GM21786 (cell line): ENCODE measurements around the gene CES4A.
"Not testable (repeated sequence)": the region's sequence is repeated elsewhere in the genome, so short reads cannot be mapped to it uniquely, and the experiment has no call there.

Experiments
- ATAC-seq: cut with Tn5 transposase; IDR thresholded peaks from one replicate; pipeline ENCODE4 v1.9.1; 2021; ENCODE audit not compliant: unreplicated experiment

CES4A gene

DNA sequence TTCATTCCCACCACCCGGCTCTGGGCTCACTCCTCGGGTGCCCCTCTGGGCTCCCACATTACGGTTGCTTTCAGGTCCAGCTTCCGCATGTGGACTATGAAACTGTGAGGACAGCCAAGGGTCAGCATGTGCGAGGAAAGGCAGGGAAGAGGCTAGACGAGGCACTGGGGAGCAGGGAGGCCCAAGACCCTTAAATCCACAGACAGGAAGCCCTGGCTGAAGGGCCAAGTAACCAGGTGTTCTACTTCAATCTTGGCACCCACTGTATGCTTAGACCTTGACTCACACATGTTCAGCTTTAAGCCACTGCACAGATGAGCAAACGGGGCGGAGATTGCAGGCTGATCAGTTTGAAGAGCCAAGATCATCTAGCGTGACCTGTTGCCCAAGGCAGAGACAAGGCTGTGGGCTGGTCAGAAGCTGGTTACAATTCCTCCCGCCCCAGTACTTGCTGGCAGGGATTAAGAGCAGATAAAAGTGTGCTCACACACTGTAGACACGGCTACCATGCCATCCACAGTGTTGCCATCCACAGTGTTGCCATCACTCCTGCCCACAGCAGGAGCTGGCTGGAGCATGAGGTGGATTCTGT is at the start of gene CES4A:
Gene CES4A (plus strand): TSS at position 393 of the 592 bp plus-strand sequence. CDS start 184 bp downstream, at position 577.
- no peak for ATAC-seq

DNA sequence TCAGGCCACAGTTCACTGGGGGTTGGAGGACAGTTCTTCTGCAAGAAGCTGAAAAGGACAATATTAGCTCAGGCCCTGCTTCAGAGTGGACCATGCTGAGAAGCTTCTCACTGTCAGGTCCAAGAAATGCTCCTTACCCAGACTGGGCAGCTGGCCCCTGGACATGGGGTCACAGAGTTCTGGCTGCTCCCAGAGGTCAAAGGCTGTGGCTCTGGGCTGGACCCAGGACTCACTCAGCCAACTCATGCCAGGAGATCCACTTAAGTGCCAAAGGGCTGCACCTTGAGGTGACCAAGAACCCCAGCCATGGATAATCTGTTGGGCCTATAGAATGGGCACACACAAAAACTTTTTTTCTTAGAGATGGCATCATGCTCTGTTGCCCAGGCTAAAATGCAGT is 49.0 kb upstream of the CES4A start:
- ATAC-seq = no peak

DNA sequence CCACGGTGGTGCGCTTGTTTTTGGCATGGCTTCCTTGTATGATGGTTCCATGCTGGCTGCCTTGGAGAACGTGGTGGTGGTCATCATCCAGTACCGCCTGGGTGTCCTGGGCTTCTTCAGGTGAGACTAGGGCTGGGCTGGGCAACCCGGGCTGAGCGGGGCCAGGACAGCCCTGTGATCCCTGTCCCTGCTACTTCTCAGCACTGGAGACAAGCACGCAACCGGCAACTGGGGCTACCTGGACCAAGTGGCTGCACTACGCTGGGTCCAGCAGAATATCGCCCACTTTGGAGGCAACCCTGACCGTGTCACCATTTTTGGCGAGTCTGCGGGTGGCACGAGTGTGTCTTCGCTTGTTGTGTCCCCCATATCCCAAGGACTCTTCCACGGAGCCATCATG is 48.2 kb upstream of the CES4A start:
- ATAC-seq = no peak

DNA sequence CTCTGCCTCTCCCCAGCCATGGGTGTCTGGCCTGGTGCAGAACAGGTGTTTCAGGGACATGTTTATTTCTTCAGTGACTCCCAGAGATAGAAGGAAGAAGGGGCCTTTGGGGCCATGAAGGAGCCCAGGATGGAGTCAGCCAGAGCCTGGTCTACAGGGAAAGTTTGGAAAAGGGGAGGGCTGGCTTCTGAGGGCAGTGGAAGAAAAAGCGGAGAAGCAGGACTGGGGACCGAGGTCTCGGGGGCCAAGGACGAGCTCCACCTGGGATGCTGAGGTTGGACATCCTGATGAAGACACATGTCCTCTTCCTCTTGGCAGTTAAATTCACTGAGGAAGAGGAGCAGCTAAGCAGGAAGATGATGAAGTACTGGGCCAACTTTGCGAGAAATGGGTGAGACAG is 45.4 kb upstream of the CES4A start:
- no peak for ATAC-seq

DNA sequence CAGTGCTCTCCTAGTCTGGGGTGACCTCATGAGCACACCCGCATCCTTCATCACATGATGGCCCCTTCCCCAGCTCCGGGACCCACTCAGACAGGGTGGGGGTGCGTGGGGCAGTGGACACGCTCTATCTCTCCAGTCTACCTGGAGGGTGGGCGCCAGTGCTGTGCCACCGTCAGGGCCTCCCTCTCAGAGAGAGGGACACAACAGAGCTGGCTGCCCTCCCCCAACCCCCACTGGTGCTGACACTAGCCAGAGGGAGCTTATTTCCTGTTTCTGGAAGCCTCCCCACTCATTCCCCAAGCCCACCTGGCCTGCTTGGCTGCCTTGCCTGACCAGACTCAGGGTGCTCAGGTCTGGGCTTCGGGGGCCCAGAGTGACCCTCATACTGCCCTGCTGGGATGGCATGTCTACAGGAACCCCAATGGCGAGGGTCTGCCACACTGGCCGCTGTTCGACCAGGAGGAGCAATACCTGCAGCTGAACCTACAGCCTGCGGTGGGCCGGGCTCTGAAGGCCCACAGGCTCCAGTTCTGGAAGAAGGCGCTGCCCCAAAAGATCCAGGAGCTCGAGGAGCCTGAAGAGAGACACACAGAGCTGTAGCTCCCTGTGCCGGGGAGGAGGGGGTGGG is 44.8 kb upstream of the CES4A start:
- no peak for ATAC-seq

DNA sequence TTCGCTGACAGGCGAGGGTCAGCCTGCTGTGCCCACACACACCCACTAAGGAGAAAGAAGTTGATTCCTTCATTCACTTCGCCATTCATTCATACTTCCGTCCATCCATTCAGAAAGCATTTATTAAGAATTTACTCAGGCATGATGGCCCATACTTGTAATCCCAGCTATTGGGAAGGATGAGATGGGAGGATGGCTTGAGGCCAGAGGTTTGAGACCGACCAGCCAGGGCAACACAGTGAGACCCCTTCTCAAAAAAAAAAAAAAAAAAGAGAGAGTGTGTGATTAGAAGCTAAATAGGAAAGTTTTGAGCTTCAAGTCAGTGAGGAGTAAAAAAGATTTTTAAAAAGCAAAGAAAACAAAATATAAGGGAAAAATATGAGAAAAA is 44.3 kb upstream of the CES4A start:
- ATAC-seq = no peak

DNA sequence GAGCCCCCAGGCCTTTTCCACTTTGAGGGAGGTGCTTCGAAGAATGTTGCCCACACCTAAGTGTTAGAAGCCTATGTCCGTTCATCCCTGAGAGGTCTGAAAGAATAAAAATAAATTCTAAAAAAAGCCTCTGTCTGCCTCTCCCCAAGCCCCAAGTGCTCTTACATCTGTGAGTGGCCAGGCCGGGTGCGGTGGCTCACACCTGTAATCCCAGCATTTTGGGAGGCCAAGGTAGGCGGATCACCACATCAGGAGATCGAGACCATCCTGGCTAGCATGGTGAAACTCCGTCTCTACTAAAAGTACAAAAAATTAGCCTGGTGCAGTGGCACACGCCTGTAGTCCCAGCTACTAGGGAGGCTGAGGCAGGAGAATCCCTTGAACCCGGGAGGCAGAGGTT is 43.4 kb upstream of the CES4A start:
- not testable (repeated sequence) for ATAC-seq

DNA sequence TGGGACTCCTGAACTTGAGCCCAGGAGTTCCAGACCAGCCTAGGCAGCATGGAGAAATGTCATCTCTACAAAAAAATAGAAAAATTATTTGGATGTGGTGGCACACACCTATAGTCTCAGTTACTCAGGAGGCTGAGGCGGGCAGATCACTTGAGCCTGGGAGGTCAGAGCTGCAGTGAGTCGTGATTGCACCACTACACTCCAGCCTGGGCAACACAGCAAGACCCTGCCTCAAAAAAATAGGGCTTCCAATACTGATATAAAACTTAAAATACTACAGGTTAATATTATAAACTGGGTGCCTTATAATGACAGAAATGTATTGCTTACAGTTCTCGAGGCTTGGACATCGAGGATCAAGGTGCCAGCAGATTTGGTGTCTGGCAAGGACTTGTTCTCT is 42.5 kb upstream of the CES4A start:
- ATAC-seq = no peak

DNA sequence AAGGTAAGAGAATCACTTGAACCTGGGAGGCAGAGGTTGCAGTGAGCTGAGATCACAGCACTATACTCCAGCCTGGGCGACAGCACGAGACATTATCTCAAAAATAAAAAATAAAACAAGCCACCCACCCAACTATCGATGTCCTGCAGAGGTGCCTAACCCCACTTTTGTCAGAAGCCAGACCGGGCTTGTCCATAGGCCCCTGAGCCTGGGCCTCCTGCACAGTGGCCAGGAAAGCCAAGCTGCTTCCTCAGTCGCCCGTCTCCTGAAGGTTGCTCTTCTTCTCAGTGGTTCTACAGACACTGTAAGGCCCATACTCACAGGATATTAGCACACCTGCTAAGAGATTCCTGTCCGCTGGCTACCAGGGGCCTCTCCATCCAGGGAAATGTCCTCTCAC is 41.8 kb upstream of the CES4A start:
- ATAC-seq = no peak

DNA sequence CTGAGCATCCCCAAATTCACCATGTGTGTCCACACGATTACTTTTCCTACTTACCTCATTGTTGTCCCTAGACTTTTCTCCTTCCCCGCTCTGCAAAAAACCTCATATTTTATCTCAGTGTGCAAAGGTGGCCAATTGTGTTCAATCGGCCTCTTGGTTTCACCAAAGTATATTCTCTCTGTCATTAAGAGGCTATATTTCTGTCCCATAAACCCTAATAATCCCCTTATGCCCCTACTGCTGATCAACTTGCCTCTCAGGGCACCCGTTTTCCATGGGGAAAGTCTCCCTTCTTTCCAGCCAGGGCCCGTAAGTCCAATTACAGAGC is 41.5 kb upstream of the CES4A start:
- no peak for ATAC-seq

DNA sequence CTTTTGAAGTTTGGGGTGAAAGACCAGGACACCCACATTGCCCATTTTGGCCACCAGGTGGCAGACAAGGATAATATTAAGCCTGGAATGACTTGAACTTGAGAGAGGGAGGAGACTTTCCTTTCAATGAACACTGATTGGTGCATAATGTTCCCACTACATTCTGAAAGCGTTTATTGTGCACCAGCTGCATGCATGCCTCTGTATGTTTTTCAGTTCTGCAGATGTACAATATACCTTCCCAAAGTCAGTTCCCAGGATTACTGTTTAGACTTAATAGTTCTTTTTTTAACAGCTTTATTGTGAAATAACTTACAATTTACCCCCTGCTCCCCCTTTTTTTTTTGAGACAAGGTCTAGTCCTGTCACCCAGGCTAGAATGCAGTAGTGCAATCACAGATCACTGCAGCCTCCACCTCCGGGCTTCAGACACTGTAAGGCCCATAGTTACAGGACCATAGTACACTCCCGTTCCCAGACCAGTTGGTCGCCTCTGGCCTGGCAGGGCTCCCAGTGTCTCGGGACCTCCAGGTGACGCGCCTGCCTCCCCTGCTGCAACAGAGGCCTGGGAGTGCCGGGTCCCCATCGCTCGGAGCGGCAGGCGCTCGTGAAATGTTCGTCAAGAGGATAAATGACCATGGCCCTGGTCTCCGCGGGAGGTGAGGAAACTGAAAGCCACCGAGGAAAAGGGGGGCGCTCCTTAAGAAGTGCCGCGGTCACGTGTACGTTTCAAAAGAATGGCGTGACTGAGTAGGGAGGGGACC is 40.9 kb upstream of the CES4A start:
- peak; percentile 59 for ATAC-seq

DNA sequence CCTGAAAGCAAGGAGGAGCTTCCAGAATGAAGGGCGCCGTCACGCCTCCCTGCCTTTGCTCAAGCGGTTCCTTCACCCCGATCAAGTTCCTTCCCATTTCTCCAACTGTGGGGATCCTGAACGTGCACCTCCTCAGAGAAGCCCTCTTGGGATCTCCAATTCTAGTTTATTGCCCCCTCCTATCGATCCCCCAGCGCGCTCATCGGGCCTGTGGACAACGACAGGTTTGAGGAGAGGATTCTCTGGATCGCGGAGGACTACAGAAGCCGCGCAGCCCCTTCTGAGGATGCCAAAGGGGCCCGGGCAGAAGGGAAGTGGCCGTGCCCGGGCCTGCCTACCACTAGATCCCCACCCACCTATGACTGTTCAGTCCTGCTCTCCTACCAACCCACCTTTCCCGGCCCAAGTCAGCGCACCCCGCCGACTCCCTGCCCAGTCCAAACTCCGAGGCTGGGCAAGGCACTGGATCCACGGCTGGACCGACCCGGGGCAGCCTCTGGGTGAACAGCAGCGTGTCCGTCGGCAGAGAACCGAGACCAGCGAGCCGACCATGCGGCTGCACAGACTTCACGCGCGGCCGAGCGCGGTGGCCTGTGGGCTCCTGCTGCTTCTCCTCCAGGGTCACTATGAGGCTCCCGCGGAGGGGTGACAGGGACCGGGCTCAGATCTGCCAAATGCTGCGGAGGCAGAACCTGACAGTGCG is 40.1 kb upstream of the CES4A start:
- no peak for ATAC-seq

DNA sequence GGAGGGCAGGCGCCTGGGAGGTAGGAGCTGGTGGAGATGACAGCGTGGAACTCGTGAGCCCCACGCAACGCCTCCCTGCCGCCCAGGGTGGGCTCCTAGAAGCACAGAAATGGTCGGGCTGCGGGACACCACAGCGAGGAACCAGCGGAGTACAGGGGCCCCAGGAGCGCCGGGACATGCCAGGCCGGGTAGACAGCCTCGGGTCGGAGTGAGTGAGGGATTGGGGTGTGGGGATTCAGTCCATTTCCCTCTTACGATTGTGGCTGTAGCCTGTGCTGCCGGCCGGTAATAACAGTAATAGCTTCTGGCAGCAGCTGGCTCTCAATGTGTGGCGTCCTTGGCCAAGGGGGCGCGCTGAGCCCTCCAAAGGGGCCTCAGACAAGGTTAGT is 39.6 kb upstream of the CES4A start:
- no peak for ATAC-seq

DNA sequence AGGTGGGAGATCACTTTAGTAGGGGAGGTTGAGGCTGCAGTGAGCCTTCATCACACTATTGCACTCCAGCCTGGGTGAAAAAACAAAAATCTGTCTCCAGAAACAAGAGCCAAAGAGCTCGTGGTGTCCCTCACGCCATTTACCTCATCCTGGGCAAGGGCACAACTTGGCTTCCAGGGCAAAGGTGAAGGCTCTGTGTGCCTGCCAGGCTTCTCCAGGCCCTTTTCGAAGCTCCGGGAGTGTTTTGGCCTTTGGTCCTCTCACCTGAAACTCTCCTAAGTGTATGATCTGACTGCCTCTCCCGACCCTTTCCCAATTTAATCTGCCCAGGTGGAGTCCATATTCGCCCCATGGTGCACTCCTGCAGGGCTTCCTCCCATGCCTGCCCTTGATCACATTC is 38.9 kb upstream of the CES4A start:
- ATAC-seq = no peak

DNA sequence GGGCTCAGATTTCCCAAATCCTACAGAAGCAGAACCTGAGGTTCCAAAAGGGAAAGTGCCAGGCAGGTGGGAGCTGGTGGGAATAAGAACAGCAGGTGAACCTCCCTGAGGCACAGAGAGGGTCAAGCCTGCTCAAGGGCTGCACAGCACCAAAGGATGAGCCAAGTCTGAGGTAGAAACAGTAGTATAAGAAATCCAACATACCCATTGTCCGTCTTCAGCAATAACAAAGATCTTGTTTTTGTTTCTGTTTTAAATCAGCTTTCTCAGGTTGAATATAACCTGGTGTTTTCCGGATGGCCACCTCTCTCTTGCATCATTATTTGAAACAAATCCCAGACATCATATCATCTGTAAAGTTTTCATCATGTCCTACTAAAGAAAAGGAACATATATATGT is 38.0 kb upstream of the CES4A start:
- no peak for ATAC-seq

DNA sequence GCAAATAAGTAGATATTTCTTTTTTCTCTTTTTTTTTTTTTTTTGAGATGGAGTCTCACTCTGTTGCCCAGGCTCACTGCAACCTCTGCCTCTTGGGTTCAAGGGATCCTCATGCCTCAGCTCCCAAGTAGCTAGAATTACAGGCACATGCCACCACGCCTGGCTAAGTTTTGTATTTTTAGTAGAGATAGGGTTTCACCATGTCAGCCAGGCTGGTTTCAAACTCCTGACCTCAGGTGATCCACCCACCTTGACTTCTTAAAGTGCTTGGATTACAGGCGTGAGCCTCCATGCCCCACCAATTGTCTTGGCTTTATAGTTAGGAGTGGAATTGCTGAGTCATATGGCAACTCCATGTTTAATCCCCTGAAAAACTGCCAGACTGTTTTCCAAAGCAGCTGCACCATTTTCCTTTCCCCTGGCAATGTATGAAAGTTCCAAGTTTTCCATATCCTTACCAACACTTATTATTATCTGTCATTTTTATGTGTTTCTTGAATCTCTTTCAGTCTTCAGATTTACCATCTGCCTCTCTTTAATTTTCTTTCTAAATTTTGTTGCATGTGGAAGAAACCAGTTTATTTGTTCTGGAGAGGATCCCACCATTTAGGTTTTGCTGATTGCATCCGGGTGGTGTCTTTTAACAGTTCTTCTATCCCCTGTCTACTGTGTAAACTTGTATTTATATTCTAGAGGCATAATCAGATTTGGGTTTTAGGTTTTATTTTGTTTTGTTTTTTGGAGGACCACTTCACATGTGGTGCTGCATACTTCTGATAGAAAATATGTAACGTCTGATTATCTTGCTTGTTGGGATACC is 37.2 kb upstream of the CES4A start:
- no peak for ATAC-seq

DNA sequence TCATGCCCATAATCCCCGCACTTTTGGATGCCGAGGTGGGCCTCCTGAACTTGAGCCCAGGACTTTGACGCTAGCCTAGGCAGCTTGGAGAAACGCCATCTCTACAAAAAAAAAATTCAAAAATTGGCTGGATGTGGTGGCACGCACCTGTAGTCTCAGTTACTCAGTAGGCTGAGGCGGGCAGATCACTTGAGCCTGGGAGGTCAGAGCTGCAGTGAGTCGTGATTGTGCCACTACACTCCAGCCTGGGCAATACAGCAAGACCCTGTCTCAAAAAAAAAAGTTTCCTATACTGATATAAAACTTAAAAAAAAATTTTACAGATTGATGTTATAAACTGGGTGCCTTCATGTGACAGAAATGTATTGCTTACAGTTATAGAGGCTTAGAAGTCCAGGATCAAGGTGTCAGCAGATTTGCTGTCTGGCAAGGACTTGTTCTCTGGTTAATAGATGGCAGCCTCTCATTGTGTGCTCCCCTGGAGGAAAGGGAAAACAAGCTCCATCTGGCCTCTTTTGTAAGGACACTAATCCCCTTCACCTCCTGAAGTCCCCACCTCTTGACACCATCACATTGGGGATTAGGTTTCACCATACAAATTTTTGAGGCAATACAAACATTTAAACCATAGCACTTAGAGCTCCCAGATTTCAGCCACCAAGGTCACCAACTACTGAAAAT is 35.8 kb upstream of the CES4A start:
- ATAC-seq = no peak

DNA sequence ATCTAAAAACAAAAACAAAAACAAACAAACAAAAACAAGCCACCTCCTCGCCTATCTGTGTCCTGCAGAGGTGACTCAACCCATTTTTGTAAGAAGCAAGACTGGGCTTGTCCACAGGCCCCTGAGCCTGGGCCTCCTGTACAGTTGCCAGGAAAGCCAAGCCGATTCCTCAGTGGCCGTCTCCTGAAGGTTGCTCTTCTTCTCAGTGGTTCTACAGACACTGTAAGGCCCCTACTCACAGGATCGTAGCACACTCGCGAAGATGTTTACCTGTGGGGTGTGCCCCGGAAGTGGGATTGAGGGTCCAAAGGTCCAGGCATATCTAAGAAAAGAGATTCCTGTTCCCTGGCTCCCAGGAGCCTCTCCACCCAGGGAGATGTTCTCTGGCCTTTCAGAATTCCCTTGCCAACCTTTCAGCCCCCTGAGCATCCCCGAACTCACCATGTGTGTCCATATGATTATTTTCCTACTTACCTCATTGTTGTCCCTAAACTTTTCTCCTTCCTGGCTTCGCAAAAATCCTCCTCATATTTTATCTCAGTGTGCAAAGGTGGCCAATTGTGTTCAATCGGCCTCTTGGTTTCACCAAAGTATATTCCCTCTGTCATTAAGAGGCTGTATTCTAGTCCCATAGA is 34.8 kb upstream of the CES4A start:
- no peak for ATAC-seq

DNA sequence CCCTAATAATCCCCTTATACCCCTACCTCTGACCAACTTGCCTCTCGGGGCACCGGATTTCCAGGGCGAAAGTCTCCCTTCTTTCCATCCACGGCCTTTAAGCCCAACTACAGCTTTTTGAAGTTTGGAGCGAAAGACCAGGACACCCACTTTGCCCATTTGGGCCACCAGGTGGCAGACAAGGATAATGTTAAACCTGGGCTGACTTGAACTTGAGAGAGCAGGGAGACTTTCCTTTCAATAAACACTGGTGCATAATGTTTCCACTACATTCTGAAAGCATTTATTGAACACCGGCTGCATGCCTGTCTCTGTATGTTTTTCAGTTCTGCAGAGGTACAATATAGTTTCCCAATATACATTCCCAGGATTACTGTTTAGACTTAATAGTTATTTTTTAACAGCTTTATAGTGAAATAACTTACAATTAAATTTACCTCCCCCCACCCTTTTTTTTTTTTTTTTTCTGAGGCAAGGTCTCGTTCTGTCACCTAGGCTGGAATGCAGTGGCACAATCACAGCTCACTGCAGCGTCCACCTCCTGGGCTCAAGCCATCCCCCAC is 34.2 kb upstream of the CES4A start:
- ATAC-seq = peak; percentile 44
